ENCODE measurements around the gene TRABD2B. TPM values are rescaled to one million over a fixed set of nuclear protein-coding genes. Genes with fewer than 3 reads are reported as not detected.

The TRABD2B gene
- total and polyA plus RNA-seq, 7 donors = 0.08 to 0.76 (median 0.42) TPM

DNA sequence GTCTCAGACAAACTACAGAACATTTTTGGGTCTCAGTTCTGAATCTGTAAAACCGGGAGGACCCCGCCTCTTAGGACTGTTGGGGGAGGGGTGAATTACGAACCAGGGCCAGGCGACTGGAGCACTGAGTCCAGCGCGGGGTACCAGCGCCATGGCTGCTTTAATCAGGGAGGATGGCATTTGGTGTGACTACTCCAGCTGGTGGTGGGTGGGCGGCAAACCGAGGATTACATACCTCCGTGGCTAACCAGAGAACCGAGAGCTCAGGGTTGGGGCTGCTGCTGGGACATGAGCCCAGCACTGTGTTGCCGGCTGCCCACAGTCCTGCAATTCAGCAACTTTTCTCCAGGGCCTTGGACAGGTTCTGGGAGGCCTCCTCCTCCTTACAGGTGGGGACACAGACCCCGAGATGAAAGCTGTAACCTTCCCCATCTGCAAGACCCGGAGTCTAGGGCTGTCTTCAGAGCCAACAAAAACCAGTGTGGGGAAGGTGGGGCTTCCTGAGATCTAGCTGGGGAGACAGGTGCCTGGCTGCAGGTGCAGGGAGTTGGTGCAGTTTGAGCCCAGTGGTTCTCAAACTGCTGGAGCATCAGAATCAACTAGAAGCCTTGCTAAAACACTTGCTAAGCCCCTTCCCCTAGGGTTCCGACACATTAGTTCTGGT is 285.9 kb downstream of the TRABD2B start:
- WGBS, 3 donors = 33 to 46% (median 39%) methylated on average over 15 of the region's 15 CpGs
- TF ChIP-seq, protein P1, sequence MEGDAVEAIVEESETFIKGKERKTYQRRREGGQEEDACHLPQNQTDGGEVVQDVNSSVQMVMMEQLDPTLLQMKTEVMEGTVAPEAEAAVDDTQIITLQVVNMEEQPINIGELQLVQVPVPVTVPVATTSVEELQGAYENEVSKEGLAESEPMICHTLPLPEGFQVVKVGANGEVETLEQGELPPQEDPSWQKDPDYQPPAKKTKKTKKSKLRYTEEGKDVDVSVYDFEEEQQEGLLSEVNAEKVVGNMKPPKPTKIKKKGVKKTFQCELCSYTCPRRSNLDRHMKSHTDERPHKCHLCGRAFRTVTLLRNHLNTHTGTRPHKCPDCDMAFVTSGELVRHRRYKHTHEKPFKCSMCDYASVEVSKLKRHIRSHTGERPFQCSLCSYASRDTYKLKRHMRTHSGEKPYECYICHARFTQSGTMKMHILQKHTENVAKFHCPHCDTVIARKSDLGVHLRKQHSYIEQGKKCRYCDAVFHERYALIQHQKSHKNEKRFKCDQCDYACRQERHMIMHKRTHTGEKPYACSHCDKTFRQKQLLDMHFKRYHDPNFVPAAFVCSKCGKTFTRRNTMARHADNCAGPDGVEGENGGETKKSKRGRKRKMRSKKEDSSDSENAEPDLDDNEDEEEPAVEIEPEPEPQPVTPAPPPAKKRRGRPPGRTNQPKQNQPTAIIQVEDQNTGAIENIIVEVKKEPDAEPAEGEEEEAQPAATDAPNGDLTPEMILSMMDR (IDR thresholded peaks at IDR 0.05) = no peak
- Histone ChIP-seq H3K4me3 (no peak overlapping the region), H3K4me1 (peaks cover 11% of the 10 kb centered on the region), H3K36me3 (ENCODE audit: insufficient read depth in 1 of 2, low read depth in 1 of 2) (no peaks in the 10 kb centered on the region), H3K27ac (no peak overlapping the region), H3K9me3 (no peaks in the 10 kb centered on the region), H3K27me3 (ENCODE audit: insufficient read depth in 3 of 3, low read length in 2 of 3) (peaks cover 0 to 91% (median 17%) of the 10 kb centered on the region in 3 donors)
- DNase-seq = no peak
- no peak for ATAC-seq
- intact Hi-C loops (cut with DNase I) = loop anchor here (2.0 to 5.0 kb wide), 6 partner anchors 179 to 533 kb away; partner anchors contain the start of gene FOXD2 (in 2 of the 2)

Other genes starting within 250 kb of the TRABD2B start
- gene SLC5A9, start 225.3 kb upstream of the TRABD2B start, total RNA-seq = not detected
- gene SLC5A9, start 225.3 kb upstream of the TRABD2B start, polyA plus RNA-seq = under 1 TPM in 2 of 3 donors, not detected in 1; 0.01 to 0.39 TPM

Measured in psoas muscle (tissue), 8 donors.